ENCODE data around the gene PBXIP1. TPM values are rescaled to one million over a fixed set of nuclear protein-coding genes. Genes with fewer than 3 reads are reported as not detected.
A peak's percentile ranks its signal among the peaks of the same experiment; 100 is the strongest.

The PBXIP1 gene
- total and polyA plus RNA-seq, 2 donors from 2014 or later, result 83.9 to 115 TPM

- Histone ChIP-seq H3K4me1 (ENCODE audit: control insufficient read depth in 2 of 3, insufficient read depth in 2 of 3, low read depth in 1 of 3, low read length in 3 of 3) (peaks cover 4 to 38% (median 26%) of the 10 kb centered on the region in 3 donors), H3K27ac (ENCODE audit: low read depth in 2 of 2, low read length in 2 of 2) (no peak overlapping the region), H3K27me3 (ENCODE audit: control insufficient read depth, insufficient read depth, low read length) (no peaks in the 10 kb centered on the region), H3K36me3 (ENCODE audit: control insufficient read depth in 2 of 3, insufficient read depth in 3 of 3, low read length in 3 of 3) (no peaks in the 10 kb centered on the region), H3K4me3 (ENCODE audit: low read length in 3 of 3) (peak overlapping the region; percentile 37 to 90 (median 88)), H3K9ac (ENCODE audit: low read length in 3 of 3) (peak overlapping the region in 2 of 3 donors; percentile 71 to 82), H3K9me3 (ENCODE audit: control insufficient read depth in 2 of 3, insufficient read depth in 1 of 3, low read length in 3 of 3) (no peaks in the 10 kb centered on the region)
- DNase-seq (peak in 2 of 5 donors; percentile 58 to 72), FAIRE-seq (no peak)
- intact Hi-C loops (cut with DNase I), result no loop called here
- TF ChIP-seq CTCF (IDR thresholded peaks at IDR 0.05; ENCODE audit: borderline replicate concordance, extremely low read depth, insufficient read depth), result no peak
Measured at GRCh38 chr1:154956544-154956941, 644 bp upstream of the PBXIP1 start.

GRCh38 chr1:154955039-154955717 lies 721 bp downstream of the PBXIP1 start:
- Histone ChIP-seq H3K27me3 (ENCODE audit: control insufficient read depth, insufficient read depth, low read length) (no peaks in the 10 kb centered on the region), H3K9ac (ENCODE audit: low read length in 3 of 3) (peak overlapping the region; percentile 30 to 82 (median 73)), H3K9me3 (ENCODE audit: control insufficient read depth in 2 of 3, insufficient read depth in 1 of 3, low read length in 3 of 3) (no peaks in the 10 kb centered on the region), H3K36me3 (ENCODE audit: control insufficient read depth in 2 of 3, insufficient read depth in 3 of 3, low read length in 3 of 3) (peaks cover 0 to 8% (median 0%) of the 10 kb centered on the region in 3 donors), H3K4me3 (ENCODE audit: low read length in 3 of 3) (peak overlapping the region; percentile 86 to 90 (median 88)), H3K27ac (ENCODE audit: low read depth in 2 of 2, low read length in 2 of 2) (peak overlapping the region; percentile 66 to 78), H3K4me1 (ENCODE audit: control insufficient read depth in 2 of 3, insufficient read depth in 2 of 3, low read depth in 1 of 3, low read length in 3 of 3) (peaks cover 4 to 37% (median 19%) of the 10 kb centered on the region in 3 donors)
- peak; percentile 80 to 88 (median 85) for DNase-seq
- FAIRE-seq, result no peak
- intact Hi-C loops (cut with DNase I), result no loop called here
- no peak for TF ChIP-seq CTCF (IDR thresholded peaks at IDR 0.05; ENCODE audit: borderline replicate concordance, extremely low read depth, insufficient read depth)

DNA sequence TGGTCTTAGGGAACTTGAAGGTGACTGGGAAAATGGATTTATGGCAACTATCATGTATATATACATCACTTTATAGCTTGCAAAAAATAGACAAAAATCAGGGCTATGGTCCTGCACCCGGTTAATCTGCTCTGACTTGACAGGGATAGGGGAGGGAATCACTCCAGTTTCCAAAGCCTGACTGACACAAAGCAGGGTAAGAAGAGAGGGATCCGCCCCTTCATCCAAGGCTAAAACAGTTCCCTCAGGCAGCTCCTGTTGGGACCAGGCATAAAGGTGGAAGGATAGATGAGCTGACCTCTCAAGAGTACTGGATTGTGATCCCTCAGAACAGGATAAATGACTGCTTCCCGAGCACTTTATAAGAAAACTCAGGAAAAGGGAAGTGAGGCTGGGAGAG lies 1.4 kb downstream of the PBXIP1 start:
- H3K4me1 ChIP-seq (ENCODE audit: control insufficient read depth in 2 of 3, insufficient read depth in 2 of 3, low read depth in 1 of 3, low read length in 3 of 3), result peaks cover 4 to 37% (median 19%) of the 10 kb centered on the region in 3 donors
- no peaks in the 10 kb centered on the region for H3K27me3 ChIP-seq (ENCODE audit: control insufficient read depth, insufficient read depth, low read length)
- DNase-seq (no peak), FAIRE-seq (no peak)
- peaks cover 0 to 8% (median 0%) of the 10 kb centered on the region in 3 donors for H3K36me3 ChIP-seq (ENCODE audit: control insufficient read depth in 2 of 3, insufficient read depth in 3 of 3, low read length in 3 of 3)
- no peaks in the 10 kb centered on the region for H3K9me3 ChIP-seq (ENCODE audit: control insufficient read depth in 2 of 3, insufficient read depth in 1 of 3, low read length in 3 of 3)
- intact Hi-C loops (cut with DNase I), result no loop called here
- peak overlapping the region; percentile 17 to 78 for H3K27ac ChIP-seq (ENCODE audit: low read depth in 2 of 2, low read length in 2 of 2)
- H3K9ac ChIP-seq (ENCODE audit: low read length in 3 of 3), result peak overlapping the region in 1 of 3 donors; percentile 82
- peak overlapping the region in 1 of 3 donors; percentile 88 for H3K4me3 ChIP-seq (ENCODE audit: low read length in 3 of 3)
- no peak for TF ChIP-seq CTCF (IDR thresholded peaks at IDR 0.05; ENCODE audit: borderline replicate concordance, extremely low read depth, insufficient read depth)
